Measurements from ENCODE around the gene EXTL1.
A peak's percentile ranks its signal among the peaks of the same experiment; 100 is the strongest.

EXTL1 gene

GRCh38 chr1:25997828-25998761, 23.5 kb upstream of the EXTL1 start, which contains the start of gene PAFAH2:
PAFAH2 (minus strand) TSS chr1:25998063; CDS start chr1:25990816, 7,247 bp downstream.
- peak; percentile 99 for ATAC-seq

- ATAC-seq: no peak
Measured at GRCh38 chr1:25999041-25999800, 22.4 kb upstream of the EXTL1 start.

- no peak for ATAC-seq
Measured at GRCh38 chr1:26003262-26003661, 18.3 kb upstream of the EXTL1 start.

DNA sequence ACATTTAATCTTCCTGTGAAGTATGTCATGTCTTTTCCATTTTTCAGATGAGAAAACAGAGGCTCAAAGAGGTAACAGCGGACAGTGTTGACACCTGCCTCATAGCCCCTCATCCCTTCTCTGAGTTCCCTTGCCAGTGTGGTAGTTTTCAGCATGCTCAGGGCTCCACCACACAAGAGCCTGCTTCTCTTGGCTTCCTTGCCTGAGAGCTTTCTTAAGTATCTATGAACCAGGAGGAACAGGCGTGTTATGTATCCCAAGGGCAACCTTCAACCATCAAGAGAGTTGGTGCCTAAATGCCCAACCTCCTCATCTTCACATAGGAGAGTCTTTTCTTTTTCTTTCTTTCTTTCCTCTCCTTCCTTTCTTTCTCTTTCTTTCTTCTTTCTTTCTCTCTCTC, 17.8 kb upstream of the EXTL1 start:
- ATAC-seq: no peak

GRCh38 chr1:26005434-26006105, 16.0 kb upstream of the EXTL1 start:
- no peak for ATAC-seq

DNA sequence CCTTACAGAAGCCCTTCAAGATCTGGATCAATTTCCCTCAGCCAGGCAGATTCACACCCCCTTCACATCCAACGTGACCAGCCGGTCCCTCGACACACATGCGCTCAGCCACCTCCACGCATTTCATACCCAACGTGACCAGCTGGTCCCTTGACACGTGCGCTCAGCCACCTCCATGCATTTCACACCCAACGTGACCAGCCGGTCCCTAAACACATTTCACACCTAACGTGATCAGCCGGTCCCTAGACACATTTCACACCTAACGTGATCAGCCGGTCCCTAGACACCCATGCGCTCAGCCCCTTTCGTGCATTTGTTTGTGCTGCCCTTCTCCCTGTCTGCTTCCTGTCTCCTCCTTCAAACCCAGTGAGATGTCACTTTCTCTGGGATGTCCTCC, 14.9 kb upstream of the EXTL1 start:
- ATAC-seq: no peak

DNA sequence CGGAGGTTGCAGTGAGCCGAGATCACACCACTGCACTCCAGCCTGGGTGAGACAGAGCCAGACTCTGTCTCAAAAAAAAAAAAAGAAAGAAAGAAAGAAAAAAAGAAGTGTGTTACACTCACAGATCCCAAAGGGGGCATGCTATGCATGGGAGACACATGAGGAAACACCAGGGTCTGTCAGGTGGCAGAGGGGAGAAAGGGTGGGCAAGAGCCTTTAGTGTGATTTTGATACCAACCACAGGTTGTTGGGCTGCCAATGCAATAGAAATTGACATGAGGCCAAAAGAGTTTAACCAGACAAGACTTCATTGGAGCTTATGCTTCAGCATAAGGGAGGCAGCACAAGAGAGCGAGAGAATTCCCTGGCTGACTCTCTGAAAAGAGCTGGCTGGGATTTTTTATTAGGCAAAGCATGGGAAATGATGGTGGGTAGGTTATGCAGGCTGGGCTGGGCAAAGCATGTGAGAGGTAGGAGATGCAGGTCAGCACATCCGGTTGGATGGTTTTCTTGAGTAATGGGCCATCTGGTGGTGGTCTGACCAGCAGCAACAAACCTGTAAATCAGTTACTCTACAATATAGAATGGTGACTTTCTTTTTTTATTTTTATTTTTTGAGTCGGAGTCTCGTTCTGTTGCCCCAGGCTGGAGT, 11.7 kb upstream of the EXTL1 start:
- ATAC-seq: no peak

DNA sequence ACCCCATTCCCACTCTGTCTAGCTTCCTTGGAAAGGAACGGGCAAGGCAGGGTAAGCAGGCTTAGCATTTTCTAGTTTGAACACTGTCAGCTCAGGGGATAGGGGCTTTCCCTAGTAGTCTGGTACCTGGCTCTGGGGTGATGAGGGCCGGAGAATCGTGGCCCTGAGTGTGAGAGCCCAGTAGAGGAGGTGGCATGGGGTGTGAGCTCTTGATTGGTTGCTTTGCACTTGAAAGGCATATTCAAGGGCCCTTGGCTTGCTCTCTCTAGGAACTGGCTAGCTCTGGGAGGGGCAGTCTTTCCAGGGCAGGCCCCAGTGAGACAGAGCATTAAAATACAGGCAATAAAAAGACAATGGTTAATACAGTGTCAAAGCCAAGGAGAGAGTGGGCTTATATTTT, 10.8 kb upstream of the EXTL1 start:
- ATAC-seq: no peak

DNA sequence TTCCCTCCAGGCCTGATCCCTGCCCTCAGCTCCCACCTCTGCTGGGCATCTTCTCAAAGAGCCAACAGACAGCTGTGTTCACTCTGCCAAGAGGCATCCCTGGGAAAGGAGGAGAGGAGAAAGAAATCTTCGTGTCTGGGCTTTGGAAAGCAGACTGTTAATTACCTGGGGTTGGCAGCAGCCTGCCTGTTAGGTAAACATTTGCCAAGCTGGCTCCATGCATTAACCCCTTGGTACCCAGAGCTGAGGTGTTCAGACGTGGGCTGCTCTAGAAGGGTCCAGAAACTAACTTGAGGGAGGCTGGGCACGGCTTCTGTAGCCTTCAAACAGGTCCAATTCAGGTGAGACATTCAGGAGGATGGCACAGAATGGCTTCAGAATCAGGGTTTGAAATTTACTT, 8.7 kb upstream of the EXTL1 start:
- ATAC-seq: no peak

GRCh38 chr1:26014179-26014578, 7.4 kb upstream of the EXTL1 start:
- no peak for ATAC-seq

DNA sequence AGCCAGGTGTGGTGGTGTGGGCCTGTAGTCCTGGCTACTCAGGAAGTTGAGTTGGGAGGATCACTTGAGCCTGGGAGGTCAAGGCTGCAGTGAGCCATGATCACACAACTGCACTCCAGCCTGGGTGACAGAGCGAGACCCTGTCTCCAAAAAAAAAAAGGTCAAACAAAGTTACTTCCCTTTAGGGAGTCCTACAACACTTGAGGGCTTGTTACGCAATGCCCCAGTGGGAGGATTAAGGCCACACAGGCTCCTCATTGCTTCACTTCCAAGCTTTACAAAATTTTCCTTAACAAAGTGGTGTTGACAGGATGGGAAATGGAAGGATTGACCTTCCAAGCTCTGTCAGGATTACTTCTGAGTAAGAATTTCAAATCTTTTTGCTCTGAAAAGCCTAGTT, 6.2 kb upstream of the EXTL1 start:
- ATAC-seq: no peak

DNA sequence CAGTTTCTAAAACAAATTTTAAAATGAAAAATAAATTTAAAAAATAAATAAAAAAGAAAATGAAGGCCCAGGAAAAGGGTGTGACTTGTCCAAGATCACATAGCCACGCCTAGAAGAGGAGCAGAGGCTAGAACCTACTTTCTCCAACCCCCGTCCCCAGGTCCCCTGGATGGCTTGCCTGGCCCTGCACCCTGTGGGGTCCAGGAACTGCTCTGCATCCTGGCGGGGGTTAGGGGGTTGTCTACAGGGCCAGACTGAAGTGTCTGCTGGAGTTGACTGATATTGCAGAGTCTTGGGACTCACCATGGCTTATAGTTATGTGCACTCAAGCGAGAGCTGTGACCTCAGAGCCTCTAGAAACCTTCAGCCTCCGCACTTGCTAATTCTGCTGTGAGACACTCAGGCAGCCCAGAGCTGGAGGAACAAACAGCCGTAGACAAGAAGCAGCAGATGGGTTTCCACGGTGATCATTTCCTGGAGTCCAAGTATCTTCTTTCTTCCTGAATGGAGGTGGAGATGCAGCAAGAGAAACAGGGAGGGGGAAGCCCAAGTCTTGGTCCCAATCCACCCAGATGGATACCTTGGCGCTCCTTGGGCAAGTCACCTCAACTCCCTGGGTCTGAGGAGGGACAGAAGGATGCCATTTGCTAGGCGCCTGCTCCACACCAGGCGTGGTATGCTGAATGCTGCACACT, 5.2 kb upstream of the EXTL1 start:
- no peak for ATAC-seq

GRCh38 chr1:26016953-26017545, 4.5 kb upstream of the EXTL1 start:
- no peak for ATAC-seq

DNA sequence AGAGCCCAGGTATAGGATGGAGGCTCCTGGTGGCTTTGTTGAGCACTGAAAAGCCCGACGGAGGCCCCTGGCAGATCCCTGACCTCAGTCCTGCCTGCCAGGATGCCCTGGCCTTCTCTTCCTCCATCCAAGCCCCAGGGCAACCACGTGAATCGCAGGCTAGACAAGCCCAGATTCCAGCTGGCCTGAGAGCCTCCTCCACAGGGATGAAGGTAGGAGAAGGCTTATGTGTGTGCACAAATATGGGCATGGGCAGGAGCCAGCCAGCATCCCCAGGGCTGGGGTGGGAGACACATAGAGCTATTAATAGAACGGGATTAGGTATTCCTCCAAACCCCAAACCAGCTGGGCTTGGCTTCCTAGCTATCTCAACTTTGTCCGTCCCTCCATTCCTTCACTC, 4.0 kb upstream of the EXTL1 start:
- no peak for ATAC-seq

DNA sequence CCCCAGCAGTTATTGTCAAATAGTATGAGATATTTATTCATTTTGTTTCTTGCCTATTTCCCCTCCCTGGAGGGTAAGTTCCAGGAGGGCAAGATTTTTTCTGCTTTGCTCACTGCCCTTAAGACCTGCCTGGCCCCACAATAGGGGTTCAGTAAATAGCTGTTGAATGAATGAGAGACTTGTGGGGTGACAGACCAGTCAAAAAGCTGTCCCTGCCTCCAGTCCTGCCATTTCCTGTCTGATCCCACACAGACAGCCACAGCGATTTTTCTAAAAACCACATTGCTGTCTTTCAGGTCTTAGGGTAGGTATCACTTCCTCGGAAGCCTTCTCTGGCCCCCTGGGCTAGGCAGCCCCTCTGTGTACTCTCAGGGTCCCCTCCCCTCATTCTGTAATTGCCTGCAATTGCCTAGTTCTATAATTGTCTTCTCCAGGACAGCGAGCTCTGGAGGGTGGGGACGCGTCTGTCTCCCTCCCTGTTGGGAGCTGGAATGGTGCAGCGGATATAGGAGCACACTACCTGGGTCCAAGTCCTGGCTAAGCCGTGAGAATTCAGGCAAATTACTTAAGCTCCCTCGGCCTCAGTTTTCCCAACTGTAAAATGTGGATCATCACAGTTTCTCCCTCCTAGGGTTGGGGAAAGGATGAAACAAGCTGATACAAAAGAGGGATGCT, 1.8 kb upstream of the EXTL1 start:
- no peak for ATAC-seq

- ATAC-seq: no peak
Measured at GRCh38 chr1:26020330-26020768, 1.2 kb upstream of the EXTL1 start.

GRCh38 chr1:26020941-26021646, 481 bp upstream of the EXTL1 start:
- ATAC-seq: no peak

- no peak for ATAC-seq
Measured at GRCh38 chr1:26022404-26022779, 817 bp downstream of the EXTL1 start.

- no peak for ATAC-seq
Measured at GRCh38 chr1:26023009-26023408, 1.4 kb downstream of the EXTL1 start.

- ATAC-seq: no peak
Measured at GRCh38 chr1:26023826-26024225, 2.3 kb downstream of the EXTL1 start.

All from activated CD4-positive, CD25-positive, alpha-beta regulatory T cell treated with anti-CD3 and anti-CD28 coated beads, Interleukin-2, amount 50 U/mL, for 24 hours (primary cell).